GM18511 (cell line): ENCODE results near the gene STON1.
"Not testable (repeated sequence)": the region's sequence is repeated elsewhere in the genome, so short reads cannot be mapped to it uniquely, and the experiment has no call there.

Experiments
- ATAC-seq: cut with Tn5 transposase; IDR thresholded peaks from one replicate; pipeline ENCODE4 v1.9.1; 2021; ENCODE audit warnings: mild to moderate bottlenecking, moderate library complexity; ENCODE audit not compliant: unreplicated experiment

STON1 gene, protein sequence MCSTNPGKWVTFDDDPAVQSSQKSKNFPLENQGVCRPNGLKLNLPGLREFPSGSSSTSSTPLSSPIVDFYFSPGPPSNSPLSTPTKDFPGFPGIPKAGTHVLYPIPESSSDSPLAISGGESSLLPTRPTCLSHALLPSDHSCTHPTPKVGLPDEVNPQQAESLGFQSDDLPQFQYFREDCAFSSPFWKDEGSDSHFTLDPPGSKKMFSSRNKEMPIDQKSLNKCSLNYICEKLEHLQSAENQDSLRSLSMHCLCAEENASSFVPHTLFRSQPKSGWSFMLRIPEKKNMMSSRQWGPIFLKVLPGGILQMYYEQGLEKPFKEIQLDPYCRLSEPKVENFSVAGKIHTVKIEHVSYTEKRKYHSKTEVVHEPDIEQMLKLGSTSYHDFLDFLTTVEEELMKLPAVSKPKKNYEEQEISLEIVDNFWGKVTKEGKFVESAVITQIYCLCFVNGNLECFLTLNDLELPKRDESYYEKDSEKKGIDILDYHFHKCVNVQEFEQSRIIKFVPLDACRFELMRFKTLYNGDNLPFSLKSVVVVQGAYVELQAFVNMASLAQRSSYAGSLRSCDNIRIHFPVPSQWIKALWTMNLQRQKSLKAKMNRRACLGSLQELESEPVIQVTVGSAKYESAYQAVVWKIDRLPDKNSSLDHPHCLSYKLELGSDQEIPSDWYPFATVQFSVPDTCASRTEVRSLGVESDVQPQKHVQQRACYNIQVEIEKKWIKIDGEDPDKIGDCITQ

DNA sequence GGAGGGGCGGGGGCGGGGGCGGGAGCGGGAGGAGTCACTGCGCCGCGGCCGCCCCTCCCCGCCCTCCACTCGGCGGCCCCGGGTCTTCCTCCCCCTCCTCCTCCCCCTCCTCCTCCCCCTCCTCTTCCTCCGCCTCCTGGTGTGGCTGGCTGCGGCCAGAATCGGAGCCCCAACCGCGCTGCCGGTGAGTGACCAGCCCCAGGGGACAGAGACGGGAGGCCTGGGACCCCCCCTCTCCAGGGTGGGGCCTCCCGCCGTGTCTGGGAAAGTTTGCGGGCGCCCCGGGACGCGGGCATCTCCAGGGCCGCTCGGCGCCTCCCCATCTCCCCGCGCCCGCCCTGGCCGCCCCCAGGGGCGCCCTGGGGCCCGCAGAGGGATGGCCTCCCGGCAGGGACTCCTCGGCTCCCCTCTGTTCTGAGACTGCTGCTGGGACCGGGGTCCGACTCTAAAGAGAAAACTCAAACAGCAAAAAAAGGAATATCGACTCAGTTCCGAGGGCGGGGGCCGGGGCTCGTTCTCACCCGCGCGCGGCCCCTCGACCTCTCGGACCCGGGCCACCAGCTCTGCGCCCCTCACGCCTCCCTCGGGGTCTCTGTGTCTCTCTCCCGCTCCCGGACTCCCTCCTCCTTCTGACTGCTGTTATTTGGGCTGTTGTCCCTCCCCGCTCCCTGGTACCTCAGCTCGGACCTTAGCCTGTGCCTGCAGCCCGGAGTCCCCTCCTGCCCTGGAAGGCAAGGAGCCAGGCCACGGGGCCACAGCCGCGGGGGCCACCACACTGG, at the start of gene STON1:
STON1 (plus strand) TSS at position 122 of the 779 bp plus-strand sequence. CDS start 50,480 bp downstream, outside the sequence.
- peak; percentile 54 for ATAC-seq

GRCh38 chr2:48480526-48480925, 49.4 kb upstream of the STON1 start:
- no peak for ATAC-seq

- ATAC-seq = no peak
Observed at GRCh38 chr2:48482313-48482712, 47.6 kb upstream of the STON1 start.

DNA sequence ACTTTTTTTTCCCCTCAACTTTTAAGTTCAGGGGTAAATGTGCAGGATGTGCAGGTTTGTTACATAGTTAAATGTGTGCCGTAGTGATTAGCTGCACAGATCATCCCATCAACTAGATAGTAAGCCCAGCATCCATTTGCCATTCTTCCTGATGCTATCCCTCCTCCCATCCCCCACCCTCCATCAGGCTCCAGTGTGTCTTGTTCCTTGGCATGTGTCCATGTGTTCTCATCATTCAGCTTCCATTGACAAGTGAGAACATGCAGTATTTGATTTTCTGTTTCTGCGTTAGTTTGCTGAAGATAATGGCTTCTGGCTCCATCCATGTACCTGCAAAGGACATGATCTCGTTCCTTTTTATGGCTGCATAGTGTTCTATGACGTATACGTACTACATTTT, 47.2 kb upstream of the STON1 start:
- no peak for ATAC-seq

- ATAC-seq = no peak
Observed at GRCh38 chr2:48483506-48483905, 46.4 kb upstream of the STON1 start.

DNA sequence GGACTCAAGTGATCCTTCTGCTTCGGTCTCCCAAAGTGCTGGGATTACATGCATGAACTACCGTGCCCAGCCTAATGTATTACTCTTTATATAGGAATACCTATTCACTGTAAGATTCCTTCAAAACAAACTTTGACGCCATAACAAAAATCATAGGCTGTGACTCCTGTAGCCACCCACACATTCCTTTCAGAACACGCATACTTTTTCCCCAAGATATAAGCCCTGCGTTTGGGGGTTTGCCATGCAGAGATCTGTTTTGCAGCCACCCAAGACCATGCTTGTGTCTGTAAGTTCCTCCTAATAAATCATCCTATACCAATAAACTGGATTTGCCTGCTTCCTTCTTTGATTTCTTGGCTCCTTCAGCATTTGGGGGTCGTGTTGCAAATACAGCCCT, 46.0 kb upstream of the STON1 start:
- ATAC-seq = no peak

GRCh38 chr2:48488545-48488944, 41.4 kb upstream of the STON1 start:
- no peak for ATAC-seq

DNA sequence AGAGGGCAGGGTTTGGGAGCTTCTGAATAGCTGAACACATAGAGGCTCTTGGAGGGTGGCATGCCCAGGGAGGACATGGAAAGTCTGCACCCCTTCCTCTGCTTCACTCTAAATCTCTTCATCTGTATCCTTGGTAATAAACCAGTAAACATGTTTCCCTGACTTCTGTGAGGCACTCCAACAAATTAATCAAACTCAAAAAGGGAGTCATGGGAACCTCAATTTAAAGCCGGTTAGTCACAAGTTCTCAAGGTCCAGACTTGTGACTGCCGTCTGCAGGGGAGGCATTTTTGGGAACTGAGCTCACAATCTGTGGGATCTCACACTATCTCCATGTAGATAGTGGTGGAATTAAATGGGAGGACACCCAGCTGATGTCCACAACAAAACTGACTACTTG, 33.1 kb upstream of the STON1 start:
- ATAC-seq = no peak

DNA sequence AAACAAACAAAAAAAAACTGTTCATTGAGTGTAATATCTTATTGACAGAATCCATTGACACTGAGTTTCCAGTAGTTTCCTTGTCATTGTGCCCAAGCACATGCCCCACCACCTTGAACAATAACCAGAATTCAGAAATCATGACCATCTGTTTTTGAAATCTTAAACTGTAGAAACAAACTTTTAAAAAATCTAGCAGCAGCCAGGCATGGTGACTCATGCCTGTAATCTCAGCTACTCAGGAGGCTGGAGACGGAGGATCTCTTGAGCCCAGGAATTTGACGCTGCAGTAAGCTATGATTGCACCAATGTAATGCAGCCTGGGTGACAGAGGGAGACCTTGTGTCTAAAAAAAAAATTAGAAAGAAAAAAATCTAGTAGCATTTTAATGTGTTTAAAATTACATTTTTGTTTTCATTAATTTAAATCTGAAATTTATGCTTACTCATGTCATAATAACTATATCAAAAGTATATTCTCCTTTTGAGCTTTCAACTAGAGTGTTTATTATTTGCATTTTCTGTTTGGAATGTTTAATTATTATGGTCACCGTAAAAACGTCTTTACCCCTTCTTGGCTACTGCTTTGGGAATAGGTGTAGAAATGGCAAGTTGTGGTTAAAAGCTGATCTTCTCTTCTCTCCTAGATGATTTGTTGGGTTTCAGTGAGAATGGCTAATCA, 25.2 kb upstream of the STON1 start:
- ATAC-seq = no peak

DNA sequence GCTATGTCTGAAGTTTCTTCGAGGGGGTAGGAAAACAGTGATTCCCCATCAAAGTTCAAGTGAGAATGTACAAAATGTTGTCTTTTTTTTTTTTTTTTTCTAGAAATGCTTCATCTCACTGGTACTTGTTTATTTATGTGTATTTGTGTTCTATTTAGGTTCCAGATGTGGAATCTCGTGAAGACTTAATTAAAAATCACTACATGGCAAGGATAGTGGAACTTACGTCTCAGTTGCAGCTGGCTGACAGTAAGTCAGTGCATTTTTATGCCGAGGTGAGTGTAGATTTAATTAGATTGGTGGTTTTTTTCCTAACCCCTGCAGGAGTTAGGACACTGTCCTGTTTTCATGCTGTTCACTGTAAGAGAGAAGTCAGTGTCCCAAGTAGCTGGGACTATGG, 22.8 kb upstream of the STON1 start:
- ATAC-seq = no peak

DNA sequence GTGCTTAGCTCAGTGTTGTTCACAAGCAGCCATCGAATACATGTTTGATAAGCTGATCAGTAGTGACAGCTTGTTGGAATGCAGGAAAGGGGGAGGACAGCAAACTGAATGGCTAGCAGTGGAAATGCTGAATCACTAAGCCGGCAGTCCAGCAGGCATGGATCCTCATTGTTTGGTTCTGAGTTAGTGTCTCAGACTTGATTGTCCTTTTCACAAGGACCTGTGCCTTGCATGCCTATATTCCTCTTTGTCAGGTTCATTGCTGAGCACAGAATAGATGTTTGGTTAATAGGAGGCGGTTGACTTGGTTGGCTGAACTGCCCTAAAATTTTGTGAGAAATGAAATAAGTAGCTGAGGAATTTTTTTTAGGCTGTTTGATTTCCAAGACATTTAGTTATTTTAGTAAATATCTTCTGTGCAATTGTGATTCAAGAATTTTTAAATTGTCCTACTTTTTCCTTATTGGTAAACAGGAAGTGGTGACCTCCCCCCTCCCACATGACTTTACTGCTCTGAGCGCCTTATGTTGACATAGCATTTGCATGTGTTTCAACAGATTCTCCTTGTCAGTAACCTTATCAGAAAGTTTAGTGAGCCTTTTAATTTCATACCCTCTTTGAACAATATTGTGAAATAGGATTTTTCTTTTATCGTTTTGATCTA, 21.4 kb upstream of the STON1 start:
- ATAC-seq = no peak

- ATAC-seq = no peak
Observed at GRCh38 chr2:48510329-48510728, 19.6 kb upstream of the STON1 start.

DNA sequence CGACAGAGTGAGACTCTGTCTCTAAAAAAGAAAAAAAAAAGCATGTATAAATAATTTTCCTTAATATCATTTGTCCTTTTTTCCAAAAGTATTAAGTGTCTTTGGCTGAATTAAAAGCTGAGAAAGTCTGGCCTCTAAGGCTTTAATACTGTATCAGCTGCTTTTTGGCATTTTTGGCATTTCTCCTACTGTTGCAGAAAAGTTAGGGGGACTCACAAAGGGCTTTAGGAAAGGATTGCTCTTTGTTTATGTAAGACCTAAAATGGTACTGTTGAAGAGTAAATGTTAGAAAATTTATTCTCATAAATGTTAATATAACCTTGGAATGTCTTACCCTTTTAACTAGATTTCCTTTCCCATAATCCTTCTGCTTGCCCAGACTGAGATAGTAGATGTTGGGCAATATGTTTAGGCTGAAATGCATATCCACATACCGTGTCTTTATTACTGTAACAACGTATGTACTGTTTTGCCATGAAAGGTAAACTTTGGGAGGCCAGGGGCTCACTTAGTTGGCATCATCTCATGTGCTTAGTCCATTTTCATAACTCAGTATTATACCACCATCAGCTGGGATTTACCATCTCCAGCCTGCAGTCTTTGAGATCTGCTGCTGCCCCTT, 18.0 kb upstream of the STON1 start:
- no peak for ATAC-seq

DNA sequence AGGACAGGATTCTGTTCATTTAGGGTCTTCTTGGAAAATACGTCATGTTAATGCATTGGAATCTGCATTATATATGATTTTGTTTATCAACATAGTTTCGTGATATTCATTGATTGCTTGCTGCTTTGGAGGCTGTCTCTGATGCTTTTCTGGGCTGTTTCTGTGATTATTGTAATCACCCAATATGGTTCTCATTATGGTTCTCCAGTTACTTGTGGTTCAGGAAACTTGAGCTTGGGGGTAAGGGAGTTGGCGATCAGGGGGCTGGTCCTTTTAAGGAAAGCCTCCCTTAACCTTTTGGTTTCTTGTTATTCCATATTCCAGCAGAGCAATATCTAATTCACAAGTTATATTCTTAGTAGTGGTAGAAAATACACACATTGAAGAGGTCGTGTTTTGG, 17.4 kb upstream of the STON1 start:
- ATAC-seq = no peak

GRCh38 chr2:48514348-48515003, 15.5 kb upstream of the STON1 start:
- no peak for ATAC-seq

- no peak for ATAC-seq
Observed at GRCh38 chr2:48515513-48515985, 14.4 kb upstream of the STON1 start.

DNA sequence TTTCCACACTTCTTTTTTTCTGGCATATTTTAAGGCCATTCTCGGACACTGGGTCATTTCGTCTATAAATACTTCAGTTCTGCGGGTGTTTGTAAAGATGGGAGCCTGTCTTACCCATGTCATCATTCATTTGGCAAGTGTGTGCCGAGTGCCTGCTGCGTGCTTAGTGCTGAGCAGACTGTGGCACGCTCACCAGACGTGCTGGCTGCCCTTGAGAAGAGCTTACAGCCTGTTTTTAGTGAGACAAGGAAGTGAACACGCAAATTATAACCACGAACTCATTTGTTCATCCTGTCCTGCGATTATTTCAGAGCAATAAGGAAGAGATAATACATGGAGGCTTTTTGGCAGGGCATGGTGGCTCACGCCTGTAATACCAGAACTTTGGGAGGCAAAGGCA, 10.4 kb upstream of the STON1 start:
- no peak for ATAC-seq

- ATAC-seq = not testable (repeated sequence)
Observed at GRCh38 chr2:48524756-48525155, 5.2 kb upstream of the STON1 start.

GRCh38 chr2:48525269-48525943, 4.5 kb upstream of the STON1 start:
- no peak for ATAC-seq
